Choroid plexus epithelial cell (primary cell): ENCODE results near the gene SCYL1.

Experiments used
- DNase-seq: peaks from one replicate; pipeline ENCODE4 v3.0.0-alpha.2; 2010; ENCODE audit warnings: low read depth
- H3K4me3 ChIP-seq: 2 replicates; pipeline ENCODE4 v1.5.1; 2011; ENCODE audit warnings: low read depth, mild to moderate bottlenecking, control low read depth, low read length, moderate library complexity
- TF ChIP-seq, protein P1 (sequence below): conservative IDR thresholded peaks from 2 replicates; pipeline ENCODE4 v1.5.1; 2011; ENCODE audit warnings: low read depth, mild to moderate bottlenecking, control low read depth, inconsistent platforms, low read length, moderate library complexity

SCYL1 gene

GRCh38 chr11:65528819-65529350 is 4.0 kb downstream of the SCYL1 start:
- TF ChIP-seq, protein P1, sequence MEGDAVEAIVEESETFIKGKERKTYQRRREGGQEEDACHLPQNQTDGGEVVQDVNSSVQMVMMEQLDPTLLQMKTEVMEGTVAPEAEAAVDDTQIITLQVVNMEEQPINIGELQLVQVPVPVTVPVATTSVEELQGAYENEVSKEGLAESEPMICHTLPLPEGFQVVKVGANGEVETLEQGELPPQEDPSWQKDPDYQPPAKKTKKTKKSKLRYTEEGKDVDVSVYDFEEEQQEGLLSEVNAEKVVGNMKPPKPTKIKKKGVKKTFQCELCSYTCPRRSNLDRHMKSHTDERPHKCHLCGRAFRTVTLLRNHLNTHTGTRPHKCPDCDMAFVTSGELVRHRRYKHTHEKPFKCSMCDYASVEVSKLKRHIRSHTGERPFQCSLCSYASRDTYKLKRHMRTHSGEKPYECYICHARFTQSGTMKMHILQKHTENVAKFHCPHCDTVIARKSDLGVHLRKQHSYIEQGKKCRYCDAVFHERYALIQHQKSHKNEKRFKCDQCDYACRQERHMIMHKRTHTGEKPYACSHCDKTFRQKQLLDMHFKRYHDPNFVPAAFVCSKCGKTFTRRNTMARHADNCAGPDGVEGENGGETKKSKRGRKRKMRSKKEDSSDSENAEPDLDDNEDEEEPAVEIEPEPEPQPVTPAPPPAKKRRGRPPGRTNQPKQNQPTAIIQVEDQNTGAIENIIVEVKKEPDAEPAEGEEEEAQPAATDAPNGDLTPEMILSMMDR = no peak
- no peak for DNase-seq
- no peak overlapping the region for H3K4me3 ChIP-seq

GRCh38 chr11:65529475-65530156 is 4.7 kb downstream of the SCYL1 start:
- no peak for DNase-seq
- no peak overlapping the region for H3K4me3 ChIP-seq
- TF ChIP-seq, protein P1 = no peak

- DNase-seq = no peak
- TF ChIP-seq, protein P1 = peak; percentile 46
These were observed 5.2 kb downstream of the SCYL1 start for GRCh38 chr11:65530157-65530496.

GRCh38 chr11:65532388-65533064 is 7.6 kb downstream of the SCYL1 start:
- H3K4me3 ChIP-seq = no peak overlapping the region
- DNase-seq = no peak
- TF ChIP-seq, protein P1 = no peak

More at GRCh38 chr11:65530157-65530496, 5.2 kb downstream of the SCYL1 start:
- H3K4me3 ChIP-seq = no peak overlapping the region

DNA sequence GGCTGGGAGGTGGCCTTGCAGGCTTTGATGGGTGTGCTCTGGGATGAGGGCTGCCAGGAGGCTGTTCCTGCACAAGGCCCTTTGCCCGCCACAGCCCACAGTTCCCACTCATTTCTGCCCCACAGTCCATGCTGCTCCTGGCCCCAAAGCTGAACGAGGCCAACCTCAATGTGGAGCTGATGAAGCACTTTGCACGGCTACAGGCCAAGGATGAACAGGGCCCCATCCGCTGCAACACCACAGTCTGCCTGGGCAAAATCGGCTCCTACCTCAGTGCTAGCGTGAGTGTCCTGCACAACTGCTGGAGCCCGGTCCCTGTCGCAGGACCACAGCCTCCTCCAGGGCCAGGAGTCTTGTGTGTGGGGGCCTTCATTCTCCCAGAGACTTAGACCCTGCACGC is 10.2 kb downstream of the SCYL1 start:
- no peak overlapping the region for H3K4me3 ChIP-seq
- DNase-seq = no peak
- TF ChIP-seq, protein P1 = no peak

- H3K4me3 ChIP-seq = no peak overlapping the region
- DNase-seq = no peak
- TF ChIP-seq, protein P1 = no peak
These were observed 11.8 kb downstream of the SCYL1 start for GRCh38 chr11:65536412-65537295.
